ENCODE data around the gene APOC3. TPM values are rescaled to one million over a fixed set of nuclear protein-coding genes. Genes with fewer than 3 reads are reported as not detected.

The APOC3 gene
- total RNA-seq, 1 experiment from 2014 or later, result 128 TPM

DNA sequence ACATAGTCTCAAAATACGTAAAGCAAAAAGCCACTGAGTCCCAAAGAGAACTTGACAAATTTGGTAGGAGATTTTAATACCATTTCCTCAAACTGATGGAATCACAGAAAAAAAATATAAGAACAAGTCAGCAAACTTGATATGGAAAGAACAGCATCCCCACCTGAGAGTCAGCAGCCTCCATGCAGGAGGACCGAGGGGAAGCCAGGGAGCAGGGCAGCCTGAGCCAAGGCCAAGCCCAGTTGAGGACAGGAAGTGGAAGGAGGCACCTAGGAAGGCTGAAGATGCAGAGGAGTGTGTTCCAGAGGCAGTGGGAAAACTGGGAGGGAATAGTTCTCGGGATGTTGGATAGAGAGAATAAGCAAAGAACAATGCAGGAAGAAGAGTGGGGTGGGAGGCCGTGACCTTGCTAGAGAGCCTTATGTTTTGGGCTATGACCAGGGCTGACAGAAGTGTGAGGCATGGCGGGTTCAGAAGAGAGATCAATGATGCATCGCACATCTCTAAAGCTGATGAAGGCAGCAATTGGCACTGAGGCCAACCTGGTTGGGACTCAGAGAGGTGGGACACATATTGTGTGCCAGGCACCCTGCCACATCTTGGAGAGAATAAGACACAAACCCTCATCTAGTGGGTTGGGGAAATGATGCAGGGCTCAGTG, 22.0 kb upstream of the APOC3 start:
- Histone ChIP-seq H3K9me3 (no peaks in the 10 kb centered on the region; the same call in 1 of the 2 replicates), H3K4me1 (peaks cover 62% of the 10 kb centered on the region), H3K27me3 (replicated peaks; ENCODE audit: control insufficient read depth, insufficient read depth, low read length) (no peaks in the 10 kb centered on the region), H3K36me3 (ENCODE audit: control insufficient read depth, insufficient read depth, low read length) (no peaks in the 10 kb centered on the region), H3K4me3 (ENCODE audit: low read depth, low read length) (no peak overlapping the region)
- Mint-ChIP-seq H3K4me3 (ENCODE audit: unreplicated experiment) (peak overlapping the region; percentile 67), H3K4me1 (ENCODE audit: low read depth, unreplicated experiment) (peaks cover 60% of the 10 kb centered on the region), H3K9me3 (ENCODE audit: unreplicated experiment) (peaks cover 12% of the 10 kb centered on the region), H3K27me3 (ENCODE audit: insufficient read depth, unreplicated experiment) (no peaks in the 10 kb centered on the region), H3K36me3 (ENCODE audit: insufficient read depth, unreplicated experiment) (peaks cover 23% of the 10 kb centered on the region), H3K27ac (ENCODE audit: unreplicated experiment) (peak overlapping the region; percentile 98)
- CTCF ChIA-PET, result interaction anchor here (0.5 to 1.8 kb wide), 10 partner anchors 14 to 117 kb away, joined by 3 to 29 read pairs (median 6); partner anchors contain the start of genes APOA1, APOA5, APOC3 and ZPR1
- POLR2A ChIA-PET, result interaction anchor here (0.6 to 1.5 kb wide), 8 partner anchors 19 to 366 kb away, joined by 3 to 11 read pairs (median 4); partner anchors contain the start of genes APOA1, APOC3 and ZPR1
- no TSS peak for BruUV-seq (replicated peaks)
- no peak for DNase-seq
- intact Hi-C loops (cut with micrococcal nuclease; ENCODE audit: unreplicated experiment), result loop anchor here (1.0 to 2.0 kb wide), 5 partner anchors 15 to 265 kb away; partner anchors contain the start of genes APOA1 and APOC3
- TF ChIP-seq, protein P1, sequence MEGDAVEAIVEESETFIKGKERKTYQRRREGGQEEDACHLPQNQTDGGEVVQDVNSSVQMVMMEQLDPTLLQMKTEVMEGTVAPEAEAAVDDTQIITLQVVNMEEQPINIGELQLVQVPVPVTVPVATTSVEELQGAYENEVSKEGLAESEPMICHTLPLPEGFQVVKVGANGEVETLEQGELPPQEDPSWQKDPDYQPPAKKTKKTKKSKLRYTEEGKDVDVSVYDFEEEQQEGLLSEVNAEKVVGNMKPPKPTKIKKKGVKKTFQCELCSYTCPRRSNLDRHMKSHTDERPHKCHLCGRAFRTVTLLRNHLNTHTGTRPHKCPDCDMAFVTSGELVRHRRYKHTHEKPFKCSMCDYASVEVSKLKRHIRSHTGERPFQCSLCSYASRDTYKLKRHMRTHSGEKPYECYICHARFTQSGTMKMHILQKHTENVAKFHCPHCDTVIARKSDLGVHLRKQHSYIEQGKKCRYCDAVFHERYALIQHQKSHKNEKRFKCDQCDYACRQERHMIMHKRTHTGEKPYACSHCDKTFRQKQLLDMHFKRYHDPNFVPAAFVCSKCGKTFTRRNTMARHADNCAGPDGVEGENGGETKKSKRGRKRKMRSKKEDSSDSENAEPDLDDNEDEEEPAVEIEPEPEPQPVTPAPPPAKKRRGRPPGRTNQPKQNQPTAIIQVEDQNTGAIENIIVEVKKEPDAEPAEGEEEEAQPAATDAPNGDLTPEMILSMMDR (IDR thresholded peaks at IDR 0.05; ENCODE audit: insufficient read depth in 1 of 2, low read depth in 1 of 2, low read length in 1 of 2, severe bottlenecking in 1 of 2, unreplicated experiment in 1 of 2), result no peak

DNA sequence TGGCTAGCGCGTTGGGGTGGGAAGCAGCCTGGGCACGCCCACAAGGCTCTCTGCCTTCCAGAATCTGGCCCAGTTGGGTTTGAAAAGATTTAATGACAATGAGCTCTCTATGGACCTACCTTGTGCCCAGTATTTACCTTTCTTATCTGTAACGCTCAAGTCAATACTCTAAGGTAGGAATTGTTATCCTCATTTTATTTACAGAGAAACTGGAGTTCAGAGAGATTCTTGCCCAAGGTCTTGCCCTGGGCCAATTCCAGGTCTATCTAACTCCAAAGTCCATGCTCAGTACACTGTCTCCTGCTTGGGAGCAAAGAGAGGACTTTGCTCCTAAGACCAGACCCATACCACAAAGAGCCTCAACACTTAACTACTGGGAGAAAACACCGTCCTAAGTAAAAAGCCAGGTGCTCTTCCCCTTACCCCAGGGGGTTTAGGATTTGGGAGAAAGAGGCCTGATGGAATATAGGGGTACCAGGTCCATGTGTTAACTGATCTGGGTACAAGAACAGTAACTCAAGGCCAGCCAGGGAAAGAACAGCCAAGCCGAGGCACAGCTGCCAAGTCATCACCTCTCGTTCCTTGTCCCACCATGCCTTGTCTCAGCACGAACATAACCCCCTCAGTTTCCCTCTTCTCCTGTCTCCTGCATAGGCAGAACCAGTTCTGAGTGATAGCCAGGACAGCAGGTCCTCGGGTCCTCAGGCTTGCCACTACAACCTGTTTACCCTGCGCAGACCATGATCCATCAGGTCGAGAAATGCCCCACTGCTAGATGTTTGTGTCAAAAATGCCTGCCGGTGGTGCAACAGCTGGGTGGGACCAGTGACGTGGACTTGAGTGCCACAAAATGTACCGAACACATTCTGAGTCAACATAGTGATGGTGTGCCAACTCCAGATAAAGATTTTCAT, 21.2 kb upstream of the APOC3 start:
- TF ChIP-seq, protein P1 (IDR thresholded peaks at IDR 0.05; ENCODE audit: insufficient read depth in 1 of 2, low read depth in 1 of 2, low read length in 1 of 2, severe bottlenecking in 1 of 2, unreplicated experiment in 1 of 2), result no peak
- no peaks in the 10 kb centered on the region for H3K27me3 Mint-ChIP-seq (ENCODE audit: insufficient read depth, unreplicated experiment)
- ChIA-PET POLR2A (interaction anchor here (0.6 to 1.5 kb wide), 10 partner anchors 15 to 365 kb away, joined by 3 to 11 read pairs (median 4); partner anchors contain the start of genes APOA1, APOA4, APOC3 and ZPR1), CTCF (interaction anchor here (0.5 to 1.8 kb wide), 12 partner anchors 15 to 116 kb away, joined by 3 to 29 read pairs (median 4); partner anchors contain the start of genes APOA1, APOA5, APOC3 and ZPR1)
- H3K9me3 Mint-ChIP-seq (ENCODE audit: unreplicated experiment), result peaks cover 12% of the 10 kb centered on the region
- BruUV-seq (replicated peaks), result TSS peak; percentile 91
- Histone ChIP-seq H3K4me3 (ENCODE audit: low read depth, low read length) (0 out of 2 replicates have a peak overlapping the region, but pooled peaks have one; percentile 4), H3K36me3 (ENCODE audit: control insufficient read depth, insufficient read depth, low read length) (no peaks in the 10 kb centered on the region), H3K27me3 (replicated peaks; ENCODE audit: control insufficient read depth, insufficient read depth, low read length) (no peaks in the 10 kb centered on the region), H3K9me3 (no peaks in the 10 kb centered on the region; the same call in 1 of the 2 replicates), H3K4me1 (peaks cover 70% of the 10 kb centered on the region)
- H3K36me3 Mint-ChIP-seq (ENCODE audit: insufficient read depth, unreplicated experiment), result peaks cover 23% of the 10 kb centered on the region
- H3K4me1 Mint-ChIP-seq (ENCODE audit: low read depth, unreplicated experiment), result peaks cover 68% of the 10 kb centered on the region
- intact Hi-C loops (cut with micrococcal nuclease; ENCODE audit: unreplicated experiment), result loop anchor here (1.0 to 2.0 kb wide), 5 partner anchors 16 to 264 kb away; partner anchors contain the start of genes APOA1 and APOC3
- H3K4me3 Mint-ChIP-seq (ENCODE audit: unreplicated experiment), result peak overlapping the region; percentile 67
- peak; percentile 94 to 96 for DNase-seq
- peak overlapping the region; percentile 98 for H3K27ac Mint-ChIP-seq (ENCODE audit: unreplicated experiment)

DNA sequence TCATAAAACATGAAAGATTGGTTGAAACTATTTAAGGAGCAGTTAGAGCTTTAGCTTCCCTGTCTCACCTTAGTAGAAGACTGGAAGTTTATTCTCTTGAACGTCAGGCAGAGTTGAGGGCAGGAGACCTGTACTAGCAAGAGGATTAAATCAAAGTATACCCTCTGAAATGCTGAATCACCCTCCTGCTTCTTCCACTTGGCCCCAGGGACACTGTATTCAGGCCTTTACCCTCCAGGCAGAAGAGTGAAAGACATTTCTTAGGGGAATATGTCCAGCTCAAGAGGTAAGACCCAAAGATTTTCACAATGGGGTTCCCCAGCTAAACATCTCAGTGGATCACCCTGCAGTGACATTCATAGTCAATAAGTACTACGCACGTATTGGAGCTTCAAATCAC, 18.5 kb upstream of the APOC3 start:
- Mint-ChIP-seq H3K4me1 (ENCODE audit: low read depth, unreplicated experiment) (peaks cover 79% of the 10 kb centered on the region), H3K36me3 (ENCODE audit: insufficient read depth, unreplicated experiment) (peaks cover 29% of the 10 kb centered on the region), H3K27me3 (ENCODE audit: insufficient read depth, unreplicated experiment) (no peaks in the 10 kb centered on the region), H3K9me3 (ENCODE audit: unreplicated experiment) (peaks cover 12% of the 10 kb centered on the region), H3K27ac (ENCODE audit: unreplicated experiment) (peak overlapping the region; percentile 49), H3K4me3 (ENCODE audit: unreplicated experiment) (no peak overlapping the region)
- intact Hi-C loops (cut with micrococcal nuclease; ENCODE audit: unreplicated experiment), result no loop called here
- TF ChIP-seq, protein P1 (IDR thresholded peaks at IDR 0.05; ENCODE audit: insufficient read depth in 1 of 2, low read depth in 1 of 2, low read length in 1 of 2, severe bottlenecking in 1 of 2, unreplicated experiment in 1 of 2), result no peak
- POLR2A ChIA-PET, result interaction anchor here (0.5 to 0.6 kb wide), 2 partner anchors 16 to 207 kb away, joined by 3 read pairs; no protein-coding TSS in a partner anchor
- CTCF ChIA-PET, result interaction anchor here (0.6 kb wide), 1 partner anchor 23 kb away, joined by 3 read pairs; no protein-coding TSS in a partner anchor
- Histone ChIP-seq H3K4me3 (ENCODE audit: low read depth, low read length) (no peak overlapping the region), H3K36me3 (ENCODE audit: control insufficient read depth, insufficient read depth, low read length) (no peaks in the 10 kb centered on the region), H3K4me1 (peaks cover 81% of the 10 kb centered on the region), H3K27me3 (replicated peaks; ENCODE audit: control insufficient read depth, insufficient read depth, low read length) (no peaks in the 10 kb centered on the region), H3K9me3 (no peaks in the 10 kb centered on the region; the same call in 1 of the 2 replicates)
- no peak for DNase-seq
- BruUV-seq (replicated peaks), result no TSS peak

All from Caco-2 (cell line).